Chondrocyte (in vitro differentiated cells): ENCODE data around the gene ANKRD40. TPM values are rescaled to one million over a fixed set of nuclear protein-coding genes. Genes with fewer than 3 reads are reported as not detected.
A peak's percentile ranks its signal among the peaks of the same experiment; 100 is the strongest.

Source experiments
- DNase-seq: peaks from one replicate; pipeline ENCODE4 v3.0.0; 2021; ENCODE audit warnings: mixed read lengths, low spot score
- H3K27ac Mint-ChIP-seq: one replicate; pipeline ENCODE4 v1.8.0; 2021; ENCODE audit warnings: mild to moderate bottlenecking, moderate library complexity, mixed read lengths; ENCODE audit not compliant: unreplicated experiment
- H3K27me3 Mint-ChIP-seq: 2 replicates; pipeline ENCODE4 v1.8.0; 2021; ENCODE audit warnings: low read depth, mixed read lengths
- H3K36me3 Mint-ChIP-seq: 2 replicates; pipeline ENCODE4 v1.8.0; 2021; ENCODE audit warnings: low read depth, mixed read lengths
- H3K4me1 Mint-ChIP-seq: 2 replicates; pipeline ENCODE4 v1.8.0; 2021; ENCODE audit warnings: low read depth, mild to moderate bottlenecking, mixed read lengths
- H3K4me3 Mint-ChIP-seq: one replicate; pipeline ENCODE4 v1.8.0; 2021; ENCODE audit warnings: mild to moderate bottlenecking, moderate library complexity, mixed read lengths; ENCODE audit not compliant: unreplicated experiment
- H3K9me3 Mint-ChIP-seq: 2 replicates; pipeline ENCODE4 v1.8.0; 2021; ENCODE audit warnings: low read depth, mixed read lengths
- total RNA-seq: library from RNA; stranded (reverse); gene quantifications from 3 replicates; pipeline ENCODE4 v1.2.1, GENCODE V29; 2021
- TF ChIP-seq, protein P1 (sequence below): fragments of 200-600 bp; sonication (generic); IDR thresholded peaks from 2 replicates; pipeline ENCODE4 v1.5.0; 2021; ENCODE audit warnings: antibody characterized with exemption, mild to moderate bottlenecking, moderate library complexity

Gene ANKRD40
- total RNA-seq, 1 donor from 2014 or later: 36.1 TPM

DNA sequence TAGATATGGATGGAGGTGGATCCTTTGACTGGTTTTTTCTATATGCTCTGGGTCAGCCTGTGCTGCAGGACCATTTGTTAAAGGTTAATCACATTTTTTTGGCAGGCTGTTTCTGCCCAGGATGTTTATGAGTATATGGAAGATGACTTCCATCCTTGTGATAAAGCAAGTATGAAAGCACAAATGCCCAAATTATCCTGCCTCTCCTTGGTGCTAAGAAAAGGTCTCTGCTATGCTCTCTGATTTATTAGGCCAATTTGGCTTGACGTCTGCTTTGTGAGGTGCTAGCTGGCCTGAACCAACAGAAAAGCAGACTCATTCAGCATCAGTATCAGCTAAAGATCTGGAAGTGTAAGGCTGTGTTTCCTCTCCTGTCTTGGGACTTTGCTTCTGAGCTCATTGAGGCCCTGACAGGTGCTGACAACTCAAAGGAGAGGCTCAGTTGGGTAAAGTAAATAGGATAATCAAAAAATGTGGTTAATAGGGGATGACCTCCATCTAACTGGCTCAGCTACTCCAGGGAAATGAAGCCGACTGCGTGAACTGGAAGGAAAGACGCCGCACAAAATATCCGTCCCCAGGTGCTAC lies 15.2 kb downstream of the ANKRD40 start:
- Mint-ChIP-seq H3K27me3 (no peaks in the 10 kb centered on the region), H3K36me3 (peaks cover 15% of the 10 kb centered on the region), H3K9me3 (no peaks in the 10 kb centered on the region), H3K27ac (peak overlapping the region; percentile 83), H3K4me1 (peaks cover 34% of the 10 kb centered on the region), H3K4me3 (no peak overlapping the region)
- TF ChIP-seq, protein P1, sequence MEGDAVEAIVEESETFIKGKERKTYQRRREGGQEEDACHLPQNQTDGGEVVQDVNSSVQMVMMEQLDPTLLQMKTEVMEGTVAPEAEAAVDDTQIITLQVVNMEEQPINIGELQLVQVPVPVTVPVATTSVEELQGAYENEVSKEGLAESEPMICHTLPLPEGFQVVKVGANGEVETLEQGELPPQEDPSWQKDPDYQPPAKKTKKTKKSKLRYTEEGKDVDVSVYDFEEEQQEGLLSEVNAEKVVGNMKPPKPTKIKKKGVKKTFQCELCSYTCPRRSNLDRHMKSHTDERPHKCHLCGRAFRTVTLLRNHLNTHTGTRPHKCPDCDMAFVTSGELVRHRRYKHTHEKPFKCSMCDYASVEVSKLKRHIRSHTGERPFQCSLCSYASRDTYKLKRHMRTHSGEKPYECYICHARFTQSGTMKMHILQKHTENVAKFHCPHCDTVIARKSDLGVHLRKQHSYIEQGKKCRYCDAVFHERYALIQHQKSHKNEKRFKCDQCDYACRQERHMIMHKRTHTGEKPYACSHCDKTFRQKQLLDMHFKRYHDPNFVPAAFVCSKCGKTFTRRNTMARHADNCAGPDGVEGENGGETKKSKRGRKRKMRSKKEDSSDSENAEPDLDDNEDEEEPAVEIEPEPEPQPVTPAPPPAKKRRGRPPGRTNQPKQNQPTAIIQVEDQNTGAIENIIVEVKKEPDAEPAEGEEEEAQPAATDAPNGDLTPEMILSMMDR: no peak
- no peak for DNase-seq

DNA sequence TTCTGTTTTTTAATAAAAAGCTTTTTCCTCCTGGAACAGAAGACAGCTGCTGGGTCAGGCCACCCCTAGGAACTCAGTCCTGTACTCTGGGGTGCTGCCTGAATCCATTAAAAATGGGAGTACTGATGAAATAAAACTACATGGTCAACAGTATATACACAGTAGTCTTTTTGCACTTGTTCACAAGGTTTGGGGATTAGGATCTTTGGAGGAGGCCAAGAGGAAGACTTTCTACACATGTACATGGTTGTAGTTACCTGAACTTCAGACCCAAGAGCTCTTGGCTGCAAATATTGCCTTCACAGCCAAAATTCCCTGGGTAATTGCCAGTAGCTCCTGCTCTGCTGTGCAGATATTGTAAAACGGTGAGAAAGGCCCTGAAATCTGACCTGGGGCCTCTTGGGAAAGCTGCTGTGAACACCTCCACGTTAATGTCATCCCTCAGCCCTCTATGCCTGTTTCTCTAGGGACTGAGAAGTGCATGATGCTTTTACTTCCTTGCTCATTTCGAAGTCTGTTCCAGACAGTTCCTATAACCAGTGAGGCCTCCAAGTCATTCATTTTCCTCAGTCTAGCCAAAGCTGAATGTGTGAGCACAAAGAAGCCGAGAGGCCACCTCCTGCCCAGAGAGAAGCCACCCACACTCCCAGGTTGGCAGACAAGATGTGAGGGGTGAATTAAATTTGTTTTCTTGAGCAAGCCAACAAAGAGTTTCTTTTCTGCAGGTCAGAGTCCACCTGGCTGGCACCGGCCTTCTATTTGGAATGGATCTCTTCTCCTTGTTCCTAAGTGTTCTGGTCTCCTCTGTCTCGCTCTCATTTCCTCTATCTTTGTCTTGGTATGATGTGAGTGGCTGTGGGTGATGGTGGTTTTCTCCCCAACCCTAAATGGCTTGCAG lies 15.9 kb downstream of the ANKRD40 start:
- Mint-ChIP-seq H3K9me3 (no peaks in the 10 kb centered on the region), H3K36me3 (peaks cover 12% of the 10 kb centered on the region), H3K27ac (no peak overlapping the region), H3K27me3 (no peaks in the 10 kb centered on the region), H3K4me3 (no peak overlapping the region), H3K4me1 (peaks cover 37% of the 10 kb centered on the region)
- no peak for DNase-seq
- TF ChIP-seq, protein P1: no peak

DNA sequence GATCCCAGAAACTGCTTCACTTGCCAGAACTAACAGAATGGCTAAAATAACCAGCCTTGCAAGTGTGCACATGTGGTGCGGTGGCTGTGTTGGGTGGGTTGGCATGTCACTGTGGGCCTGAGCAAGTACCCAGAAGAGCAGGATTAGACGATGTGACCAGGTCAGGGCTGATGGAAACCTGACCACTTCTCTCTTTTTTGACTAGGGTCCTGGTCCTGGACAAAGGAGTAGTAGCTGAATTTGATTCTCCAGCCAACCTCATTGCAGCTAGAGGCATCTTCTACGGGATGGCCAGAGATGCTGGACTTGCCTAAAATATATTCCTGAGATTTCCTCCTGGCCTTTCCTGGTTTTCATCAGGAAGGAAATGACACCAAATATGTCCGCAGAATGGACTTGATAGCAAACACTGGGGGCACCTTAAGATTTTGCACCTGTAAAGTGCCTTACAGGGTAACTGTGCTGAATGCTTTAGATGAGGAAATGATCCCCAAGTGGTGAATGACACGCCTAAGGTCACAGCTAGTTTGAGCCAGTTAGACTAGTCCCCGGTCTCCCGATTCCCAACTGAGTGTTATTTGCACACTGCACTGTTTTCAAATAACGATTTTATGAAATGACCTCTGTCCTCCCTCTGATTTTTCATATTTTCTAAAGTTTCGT lies 16.7 kb downstream of the ANKRD40 start:
- Mint-ChIP-seq H3K4me3 (no peak overlapping the region), H3K4me1 (peaks cover 44% of the 10 kb centered on the region), H3K27ac (no peak overlapping the region), H3K36me3 (peaks cover 10% of the 10 kb centered on the region), H3K27me3 (no peaks in the 10 kb centered on the region), H3K9me3 (no peaks in the 10 kb centered on the region)
- TF ChIP-seq, protein P1: no peak
- no peak for DNase-seq

DNA sequence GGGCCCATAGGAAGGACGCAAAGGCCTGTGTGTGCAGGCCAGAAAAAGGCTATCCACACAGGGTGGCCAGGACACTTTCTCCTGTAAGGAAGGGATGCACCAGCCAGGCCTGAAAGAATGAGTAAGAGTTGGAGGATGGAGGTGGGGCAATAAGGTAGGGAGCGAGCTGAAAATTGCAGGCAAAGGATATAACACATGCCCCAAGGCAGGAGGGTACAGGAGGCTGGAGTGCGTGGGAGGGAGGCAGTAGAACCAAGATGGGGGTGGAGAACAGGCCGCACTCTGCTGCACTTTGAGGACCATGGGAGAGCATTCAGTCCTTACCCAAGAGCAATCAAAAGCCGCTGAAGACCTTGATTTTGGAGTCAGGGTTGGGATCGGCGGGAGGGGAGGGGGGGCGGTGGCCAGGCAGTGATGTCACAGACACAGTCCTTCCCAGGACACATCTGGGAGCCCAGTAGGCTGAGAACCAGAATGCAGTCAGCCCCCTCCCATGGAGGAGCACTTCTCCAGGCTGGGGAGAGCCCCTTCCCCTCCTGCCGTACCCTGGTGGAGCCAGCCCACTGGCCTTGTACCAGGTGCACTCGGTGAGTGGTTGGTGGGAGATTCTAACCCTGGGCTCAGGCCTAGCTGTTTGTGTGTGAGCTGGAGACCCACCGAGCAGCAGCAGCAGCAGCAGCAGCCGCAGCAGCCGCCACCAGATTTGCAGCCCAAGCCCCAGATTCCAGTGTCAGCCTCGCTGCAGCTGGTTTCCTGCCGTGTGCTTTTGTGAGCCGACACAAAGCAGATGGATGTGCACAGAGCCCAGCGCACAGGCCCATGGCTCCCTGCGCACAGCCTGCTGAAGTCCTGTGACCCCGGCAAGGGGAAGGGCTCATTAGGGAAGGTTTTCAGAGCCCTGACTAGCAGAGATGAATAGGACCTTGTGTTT lies 17.5 kb downstream of the ANKRD40 start:
- H3K27me3 Mint-ChIP-seq: no peaks in the 10 kb centered on the region
- peaks cover 44% of the 10 kb centered on the region for H3K4me1 Mint-ChIP-seq
- H3K36me3 Mint-ChIP-seq: peaks cover 6% of the 10 kb centered on the region
- no peaks in the 10 kb centered on the region for H3K9me3 Mint-ChIP-seq
- no peak overlapping the region for H3K27ac Mint-ChIP-seq
- no peak for DNase-seq
- TF ChIP-seq, protein P1: no peak
- H3K4me3 Mint-ChIP-seq: no peak overlapping the region
